CD4-positive, alpha-beta T cell (primary cell): Measurements from ENCODE around the gene DUOX2. TPM values are rescaled to one million over a fixed set of nuclear protein-coding genes. Genes with fewer than 3 reads are reported as not detected.
A peak's percentile ranks its signal among the peaks of the same experiment; 100 is the strongest.

ENCODE experiments used
- ATAC-seq: fragments of 200-7000 bp; cut with Tn5 transposase; one replicate; pipeline ENCODE4 v1.10.0; 2022; ENCODE audit warnings: mild to moderate bottlenecking; ENCODE audit not compliant: poor library complexity
- CTCF ChIA-PET: fragments of 350-600 bp; sonication (Branson Sonifier 250); formaldehyde crosslinking; loops from one replicate; lab custom pipeline; 2021; ENCODE audit warnings: antibody characterized with exemption, inconsistent platforms; lab: Charles Lee
- POLR2A ChIA-PET: fragments of 350-600 bp; sonication (Branson Sonifier 250); formaldehyde crosslinking; loops from one replicate; lab custom pipeline; 2021; ENCODE audit warnings: antibody characterized with exemption, inconsistent platforms; lab: Charles Lee
- DNase-seq, 14 experiments: peaks; one replicate each; pipeline ENCODE4 v3.0.0-alpha.2; 2013 to 2020; ENCODE audit warnings: mixed read lengths in 2 of 14
- H3K27ac ChIP-seq, 2 donors: one replicate each; pipeline versions ENCODE4 v1.5.1 to v1.7.0; 2013; ENCODE audit warnings: low read length in 2 of 2, low read depth in 1 of 2, mild to moderate bottlenecking in 1 of 2
- H3K27me3 ChIP-seq, 2 experiments: 1 replicate in 1 of 2; 2 replicates in 1 of 2; pipeline versions ENCODE4 v1.6.1 to v1.7.0; 2013; ENCODE audit warnings: low read length in 2 of 2, control low read depth in 1 of 2, mild to moderate bottlenecking in 1 of 2, moderate library complexity in 1 of 2; ENCODE audit not compliant: insufficient read depth in 2 of 2, control insufficient read depth in 1 of 2
- H3K36me3 ChIP-seq: one replicate; pipeline ENCODE4 v1.6.1; 2013; ENCODE audit warnings: low read length, control low read depth; ENCODE audit not compliant: insufficient read depth
- H3K4me1 ChIP-seq: one replicate; pipeline ENCODE4 v1.6.1; 2013; ENCODE audit warnings: low read length, control low read depth; ENCODE audit not compliant: insufficient read depth
- H3K4me3 ChIP-seq: one replicate; pipeline ENCODE4 v1.5.1; 2013; ENCODE audit warnings: mild to moderate bottlenecking, low read length, moderate library complexity
- H3K9me3 ChIP-seq, 2 experiments: 1 replicate in 1 of 2; 2 replicates in 1 of 2; pipeline versions ENCODE4 v1.6.1 to v1.7.0; 2013; ENCODE audit warnings: low read length in 2 of 2, mild to moderate bottlenecking in 2 of 2, control low read depth in 1 of 2, moderate library complexity in 1 of 2; ENCODE audit not compliant: control insufficient read depth in 1 of 2, insufficient read depth in 1 of 2
- H3K27ac Mint-ChIP-seq: one replicate; pipeline ENCODE4 v1.8.0; 2020; ENCODE audit warnings: mixed read lengths
- H3K27me3 Mint-ChIP-seq: one replicate; pipeline ENCODE4 v1.8.0; 2021; ENCODE audit warnings: mixed read lengths
- H3K36me3 Mint-ChIP-seq: one replicate; pipeline ENCODE4 v1.8.0; 2021; ENCODE audit warnings: low read depth, mixed read lengths
- H3K4me1 Mint-ChIP-seq: one replicate; pipeline ENCODE4 v1.8.0; 2021; ENCODE audit warnings: low read depth, mixed read lengths
- H3K4me3 Mint-ChIP-seq: one replicate; pipeline ENCODE4 v1.8.0; 2020; ENCODE audit warnings: mild to moderate bottlenecking, mixed read lengths
- H3K9me3 Mint-ChIP-seq: one replicate; pipeline ENCODE4 v1.8.0; 2020; ENCODE audit warnings: mixed read lengths
- CTCF ChIP-seq: fragments of 200-600 bp; IDR thresholded peaks from one replicate; pipeline ENCODE4 v1.8.0; 2022; ENCODE audit warnings: antibody characterized with exemption, mild to moderate bottlenecking
- intact Hi-C, 2 experiments: fragments of 100-400 bp; cut with DNase I in 1 of 2; cut with micrococcal nuclease in 1 of 2; formaldehyde crosslinking; loops; one replicate each; pipeline versions ENCODE4 v1.15.1 to v1.9.0; 2023 to 2025; cut with DNase I, micrococcal nuclease
- total RNA-seq, 174 experiments: library from RNA in 2 of 174; stranded (reverse) in 2 of 174; gene quantifications; one replicate each; pipeline ENCODE4 v1.2.3 and lab custom pipeline; 2021 to 2026

DUOX2 gene
- total RNA-seq, 2 experiments from 2014 or later = 0.05 to 0.08 TPM

- no peak for TF ChIP-seq CTCF
- DNase-seq = no peak
- Mint-ChIP-seq H3K27ac (no peak overlapping the region), H3K36me3 (no peaks in the 10 kb centered on the region), H3K9me3 (no peaks in the 10 kb centered on the region), H3K4me1 (peaks cover 62% of the 10 kb centered on the region), H3K4me3 (peak overlapping the region; percentile 50), H3K27me3 (peaks cover 90% of the 10 kb centered on the region)
- no peak for ATAC-seq
- Histone ChIP-seq H3K9me3 (peaks cover 0 to 32% of the 10 kb centered on the region in 2 experiments), H3K4me1 (peaks cover 55% of the 10 kb centered on the region), H3K4me3 (no peak overlapping the region), H3K36me3 (no peaks in the 10 kb centered on the region), H3K27ac (no peak overlapping the region), H3K27me3 (peaks cover 84 to 85% of the 10 kb centered on the region in 2 experiments)
- intact Hi-C loops = no loop called here
- CTCF ChIA-PET = no interaction called here
- POLR2A ChIA-PET = no interaction called here
Observed at GRCh38 chr15:45113380-45113990, 487 bp downstream of the DUOX2 start.

GRCh38 chr15:45112591-45113379 lies 1.2 kb downstream of the DUOX2 start:
- Histone ChIP-seq H3K27me3 (peaks cover 82 to 83% of the 10 kb centered on the region in 2 experiments), H3K4me3 (no peak overlapping the region), H3K27ac (no peak overlapping the region), H3K9me3 (peaks cover 0 to 30% of the 10 kb centered on the region in 2 experiments), H3K4me1 (peaks cover 52% of the 10 kb centered on the region), H3K36me3 (no peaks in the 10 kb centered on the region)
- no peaks in the 10 kb centered on the region for H3K36me3 Mint-ChIP-seq
- CTCF ChIA-PET = no interaction called here
- peak overlapping the region; percentile 36 for H3K4me3 Mint-ChIP-seq
- no peak for TF ChIP-seq CTCF
- H3K9me3 Mint-ChIP-seq = no peaks in the 10 kb centered on the region
- DNase-seq = no peak
- H3K27me3 Mint-ChIP-seq = peaks cover 84% of the 10 kb centered on the region
- POLR2A ChIA-PET = no interaction called here
- H3K27ac Mint-ChIP-seq = no peak overlapping the region
- H3K4me1 Mint-ChIP-seq = peaks cover 56% of the 10 kb centered on the region
- ATAC-seq = peak; percentile 18
- intact Hi-C loops = no loop called here

- DNase-seq (no peak), ATAC-seq (peak; percentile 7)
- TF ChIP-seq CTCF = no peak
- Mint-ChIP-seq H3K27me3 (peaks cover 80% of the 10 kb centered on the region), H3K36me3 (no peaks in the 10 kb centered on the region), H3K9me3 (no peaks in the 10 kb centered on the region), H3K27ac (no peak overlapping the region), H3K4me3 (peak overlapping the region; percentile 36), H3K4me1 (peaks cover 50% of the 10 kb centered on the region)
- no peak overlapping the region for H3K27ac ChIP-seq
- H3K9me3 ChIP-seq = peaks cover 0 to 28% of the 10 kb centered on the region in 2 experiments
- H3K27me3 ChIP-seq = peaks cover 75 to 77% of the 10 kb centered on the region in 2 experiments
- no peak overlapping the region for H3K4me3 ChIP-seq
- no peaks in the 10 kb centered on the region for H3K36me3 ChIP-seq
- CTCF ChIA-PET = no interaction called here
- POLR2A ChIA-PET = no interaction called here
- H3K4me1 ChIP-seq = peaks cover 46% of the 10 kb centered on the region
- intact Hi-C loops = no loop called here
Observed at GRCh38 chr15:45112143-45112590, 1.8 kb downstream of the DUOX2 start.
